Gastrocnemius medialis (tissue), 4 donors: ENCODE results near the gene CNIH3. TPM values are rescaled to one million over a fixed set of nuclear protein-coding genes. Genes with fewer than 3 reads are reported as not detected.

Source experiments
- ATAC-seq, 2 donors: fragments of 150-250 bp; one replicate each; pipeline ENCODE4 v1.9.1; 2016
- DNase-seq, 2 donors: peaks; one replicate each; pipeline ENCODE4 v3.0.0-alpha.2; 2019
- H3K27ac ChIP-seq, 4 donors: fragments of 200-600 bp; sonication (generic); 1 replicate in 1 of 4; 2 replicates in 3 of 4; pipeline ENCODE4 v1.5.1; 2016 to 2018; ENCODE audit warnings: mild to moderate bottlenecking in 2 of 4, moderate library complexity in 1 of 4
- H3K27me3 ChIP-seq, 3 donors: fragments of 200-600 bp; sonication (generic) in 2 of 3; 1 replicate in 1 of 3; 2 replicates in 2 of 3; pipeline versions ENCODE4 v1.5.1 to v1.6.0; 2016 to 2019; ENCODE audit warnings: mild to moderate bottlenecking in 1 of 3, moderate library complexity in 1 of 3
- H3K36me3 ChIP-seq, 2 donors: fragments of 200-600 bp; sonication (generic) in 1 of 2; one replicate each; pipeline ENCODE4 v1.5.1; 2017 to 2018
- H3K4me1 ChIP-seq, 2 donors: fragments of 200-600 bp; sonication (generic) in 1 of 2; one replicate each; pipeline ENCODE4 v1.5.1; 2016 to 2017; ENCODE audit warnings: mild to moderate bottlenecking in 2 of 2
- H3K4me3 ChIP-seq, 4 donors: fragments of 200-600 bp; sonication (generic) in 3 of 4; 1 replicate in 1 of 4; 2 replicates in 3 of 4; pipeline ENCODE4 v1.5.1; 2016 to 2019; ENCODE audit warnings: mild to moderate bottlenecking in 2 of 4
- H3K9me3 ChIP-seq, 3 donors: fragments of 200-600 bp; sonication (generic) in 2 of 3; 1 replicate in 1 of 3; 2 replicates in 2 of 3; pipeline ENCODE4 v1.5.1; 2016 to 2019
- POLR2A ChIP-seq, 2 donors: fragments of 450-650 bp; IDR thresholded peaks; one replicate each; pipeline ENCODE4 v1.6.1; 2017; ENCODE audit warnings: antibody characterized with exemption in 2 of 2, mild to moderate bottlenecking in 2 of 2, moderate library complexity in 2 of 2
- in situ Hi-C, 4 donors: fragments of 200-750 bp; cut with MboI; loops; one replicate each; pipeline versions ENCODE4 v1.15.0 to v1.8.0; 2017; ENCODE audit warnings: low sequenced_read_pairs in 4 of 4
- intact Hi-C: fragments of 100-400 bp; cut with DNase I; formaldehyde crosslinking; loops from one replicate; pipeline ENCODE4 v1.15.1; 2023; ENCODE audit warnings: low total_unique reads
- total RNA-seq, 4 donors: library from RNA; depleted of rRNA; stranded (reverse); fragments of >200 nt; gene quantifications; one replicate each; pipeline versions ENCODE4 v1.1.0 to v1.2.3, GENCODE V29; 2016
- TF ChIP-seq, protein P1 (sequence below), 5 experiments: fragments of 450-650 bp in 3 of 5; fragments of 200-600 bp in 2 of 5; sonication (generic) in 2 of 5; IDR thresholded peaks in 4 of 5; conservative IDR thresholded peaks in 1 of 5; 1 replicate in 4 of 5; 2 replicates in 1 of 5; pipeline ENCODE4 v1.5.1; 2016 to 2019; ENCODE audit warnings: antibody characterized with exemption in 5 of 5, mild to moderate bottlenecking in 3 of 5, moderate library complexity in 3 of 5

The CNIH3 gene
- total RNA-seq, 4 donors from 2014 or later, result 0.95 to 1.6 (median 1.5) TPM; not detected in 1

DNA sequence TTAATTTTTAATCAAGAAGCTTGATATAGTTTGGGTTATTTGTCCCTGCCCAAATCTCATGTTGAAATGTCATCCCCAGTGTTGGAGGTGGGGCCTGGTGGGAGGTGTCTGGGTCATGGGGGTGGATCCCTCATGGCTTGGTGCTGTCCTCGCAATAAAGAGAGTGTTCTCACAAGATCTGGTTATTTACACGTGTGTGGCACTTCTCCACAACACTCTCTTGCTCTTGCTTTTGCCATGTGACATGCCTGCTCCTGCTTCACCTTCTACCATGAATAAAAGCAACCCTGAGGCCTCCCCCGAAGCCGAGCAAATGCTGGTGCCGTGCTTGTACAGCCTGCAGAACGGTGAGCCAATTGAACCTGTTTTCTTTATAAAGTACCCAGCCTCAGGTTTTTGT is 2.6 kb upstream of the CNIH3 start:
- no peak for DNase-seq
- peaks cover 18 to 21% of the 10 kb centered on the region in 2 donors for H3K4me1 ChIP-seq
- TF ChIP-seq, protein P1, sequence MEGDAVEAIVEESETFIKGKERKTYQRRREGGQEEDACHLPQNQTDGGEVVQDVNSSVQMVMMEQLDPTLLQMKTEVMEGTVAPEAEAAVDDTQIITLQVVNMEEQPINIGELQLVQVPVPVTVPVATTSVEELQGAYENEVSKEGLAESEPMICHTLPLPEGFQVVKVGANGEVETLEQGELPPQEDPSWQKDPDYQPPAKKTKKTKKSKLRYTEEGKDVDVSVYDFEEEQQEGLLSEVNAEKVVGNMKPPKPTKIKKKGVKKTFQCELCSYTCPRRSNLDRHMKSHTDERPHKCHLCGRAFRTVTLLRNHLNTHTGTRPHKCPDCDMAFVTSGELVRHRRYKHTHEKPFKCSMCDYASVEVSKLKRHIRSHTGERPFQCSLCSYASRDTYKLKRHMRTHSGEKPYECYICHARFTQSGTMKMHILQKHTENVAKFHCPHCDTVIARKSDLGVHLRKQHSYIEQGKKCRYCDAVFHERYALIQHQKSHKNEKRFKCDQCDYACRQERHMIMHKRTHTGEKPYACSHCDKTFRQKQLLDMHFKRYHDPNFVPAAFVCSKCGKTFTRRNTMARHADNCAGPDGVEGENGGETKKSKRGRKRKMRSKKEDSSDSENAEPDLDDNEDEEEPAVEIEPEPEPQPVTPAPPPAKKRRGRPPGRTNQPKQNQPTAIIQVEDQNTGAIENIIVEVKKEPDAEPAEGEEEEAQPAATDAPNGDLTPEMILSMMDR (IDR thresholded peaks at IDR 0.05 in 4 of 5, conservative IDR thresholded peaks at IDR 0.05 in 1 of 5), result no peak
- TF ChIP-seq POLR2A (IDR thresholded peaks at IDR 0.05), result no peak
- no peaks in the 10 kb centered on the region for H3K9me3 ChIP-seq
- no peak for ATAC-seq
- no peaks in the 10 kb centered on the region for H3K36me3 ChIP-seq
- peaks cover 18 to 27% (median 22%) of the 10 kb centered on the region in 3 donors for H3K27me3 ChIP-seq
- no peak overlapping the region for H3K27ac ChIP-seq
- no peak overlapping the region for H3K4me3 ChIP-seq
- in situ Hi-C loops, result no loop called here
- intact Hi-C loops, result no loop called here

DNA sequence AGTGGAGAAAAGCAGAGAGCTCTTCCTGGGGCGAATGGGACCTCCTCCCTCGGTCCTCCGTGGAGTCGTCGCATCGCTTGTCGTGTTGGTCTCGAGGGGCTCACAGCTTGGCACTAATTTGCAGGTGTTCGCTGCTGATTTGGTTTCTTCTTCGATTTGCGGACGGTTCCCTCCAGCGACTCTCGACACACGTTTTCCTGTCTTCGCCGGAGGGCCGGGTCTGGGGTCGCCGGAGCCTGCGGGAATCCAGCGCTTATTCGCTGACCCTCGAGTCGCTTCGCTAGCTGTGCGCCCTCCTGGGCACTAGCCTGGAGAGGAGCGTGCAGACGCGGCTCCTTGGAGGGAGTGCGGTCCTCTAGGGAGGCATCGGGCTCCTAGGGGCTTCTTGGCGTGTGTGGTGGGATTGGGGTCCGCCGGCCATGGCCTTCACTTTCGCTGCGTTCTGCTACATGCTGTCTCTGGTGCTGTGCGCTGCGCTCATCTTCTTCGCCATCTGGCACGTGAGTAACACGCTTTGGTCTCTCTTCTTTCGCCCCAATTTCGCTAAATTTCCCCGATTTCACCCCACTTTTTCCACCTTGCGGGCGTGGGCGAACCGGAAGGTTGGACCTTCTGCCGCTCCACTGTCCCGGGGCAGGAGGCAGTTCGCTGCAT is 766 bp downstream of the CNIH3 start:
- H3K4me1 ChIP-seq, result peaks cover 12 to 18% of the 10 kb centered on the region in 2 donors
- no peak overlapping the region for H3K27ac ChIP-seq
- no peak for TF ChIP-seq POLR2A (IDR thresholded peaks at IDR 0.05)
- TF ChIP-seq, protein P1 (IDR thresholded peaks at IDR 0.05 in 4 of 5, conservative IDR thresholded peaks at IDR 0.05 in 1 of 5), result no peak
- peaks cover 34 to 44% (median 39%) of the 10 kb centered on the region in 3 donors for H3K27me3 ChIP-seq
- no peak for ATAC-seq
- intact Hi-C loops, result loop anchor here (2.0 to 5.0 kb wide), 2 partner anchors 52 to 115 kb away; no protein-coding TSS in a partner anchor
- in situ Hi-C loops, result no loop called here
- H3K36me3 ChIP-seq, result no peaks in the 10 kb centered on the region
- H3K4me3 ChIP-seq, result peak overlapping the region; percentile 58 to 65 (median 64)
- no peaks in the 10 kb centered on the region for H3K9me3 ChIP-seq
- no peak for DNase-seq

DNA sequence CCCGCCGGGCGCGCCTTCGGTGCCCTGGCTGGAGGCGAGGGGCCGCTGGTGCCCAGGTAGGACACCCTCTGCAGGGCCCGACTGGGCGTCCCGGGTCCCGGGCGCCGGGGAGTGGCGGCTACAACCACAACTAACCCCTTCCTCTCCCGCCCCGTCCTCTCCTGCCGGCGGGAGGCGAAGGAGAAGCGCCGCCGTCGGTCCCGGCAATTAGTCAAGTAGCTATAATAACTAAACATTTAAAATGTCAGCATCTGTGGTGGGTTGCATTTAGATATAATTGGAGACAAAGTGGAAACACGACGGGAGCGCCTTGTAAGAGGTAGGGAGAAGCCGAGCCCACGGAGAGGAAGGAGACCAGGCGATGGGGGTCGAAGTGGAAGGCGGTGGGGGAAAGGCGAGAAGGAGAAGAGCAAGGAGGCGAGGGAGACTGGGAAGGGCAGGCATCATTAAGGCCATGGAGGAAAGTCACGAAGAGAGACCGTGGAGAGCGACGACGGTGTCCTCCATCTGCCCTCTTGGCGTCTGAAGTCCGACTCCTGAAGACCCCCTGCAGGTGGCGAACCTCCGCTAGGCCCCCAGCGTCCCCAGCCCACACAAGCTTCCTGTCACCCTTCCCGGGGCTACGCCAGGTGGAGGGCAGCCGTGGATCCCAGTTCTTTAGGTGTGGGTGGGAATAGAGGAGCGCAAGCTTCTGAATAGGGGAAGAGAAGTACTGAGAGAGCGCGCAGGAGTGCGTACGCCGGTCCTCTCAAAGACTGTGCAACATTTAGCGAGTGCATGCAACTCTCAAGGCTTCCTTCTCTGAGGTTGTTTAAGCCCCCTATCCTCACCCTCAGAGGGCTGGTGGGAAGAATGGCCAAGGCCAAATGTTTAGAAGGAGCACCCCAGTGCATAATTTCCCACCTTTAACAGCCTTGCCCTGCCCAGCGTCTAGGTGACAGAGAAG is 1.6 kb downstream of the CNIH3 start:
- Histone ChIP-seq H3K36me3 (no peaks in the 10 kb centered on the region), H3K9me3 (no peaks in the 10 kb centered on the region), H3K4me3 (peak overlapping the region; percentile 58 to 65 (median 64)), H3K27ac (no peak overlapping the region), H3K4me1 (peaks cover 12 to 18% of the 10 kb centered on the region in 2 donors), H3K27me3 (peaks cover 34 to 44% (median 39%) of the 10 kb centered on the region in 3 donors)
- ATAC-seq (no peak), DNase-seq (no peak)
- TF ChIP-seq, protein P1 (IDR thresholded peaks at IDR 0.05 in 4 of 5, conservative IDR thresholded peaks at IDR 0.05 in 1 of 5), result no peak
- TF ChIP-seq POLR2A (IDR thresholded peaks at IDR 0.05), result no peak
- intact Hi-C loops, result loop anchor here (2.0 to 5.0 kb wide), 2 partner anchors 53 to 115 kb away; no protein-coding TSS in a partner anchor
- in situ Hi-C loops, result no loop called here

DNA sequence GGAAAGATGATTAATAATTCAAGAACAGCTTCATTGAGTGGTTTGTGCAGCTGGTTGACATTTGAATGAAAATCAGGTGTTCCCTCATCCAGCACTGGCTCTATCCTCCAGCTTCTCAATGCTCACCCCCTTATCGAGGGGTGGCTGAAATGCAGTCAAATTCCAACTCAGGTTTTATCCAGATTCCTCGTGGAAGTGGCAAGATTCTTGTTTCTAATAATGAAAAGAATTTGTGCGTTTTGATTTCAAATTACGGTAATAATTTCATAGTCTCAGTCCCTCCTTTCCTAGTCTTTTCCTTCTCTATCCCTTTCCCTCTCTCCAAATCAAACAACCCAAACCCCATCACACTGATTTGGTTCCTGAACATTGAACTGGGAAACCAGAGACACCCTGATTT is 3.1 kb downstream of the CNIH3 start:
- in situ Hi-C loops (no loop called here), intact Hi-C loops (loop anchor here (5.0 kb wide), 1 partner anchor 117 kb away; no protein-coding TSS in a partner anchor)
- Histone ChIP-seq H3K27ac (no peak overlapping the region), H3K4me3 (no peak overlapping the region), H3K9me3 (no peaks in the 10 kb centered on the region), H3K4me1 (peaks cover 12 to 18% of the 10 kb centered on the region in 2 donors), H3K36me3 (no peaks in the 10 kb centered on the region), H3K27me3 (peaks cover 34 to 44% (median 39%) of the 10 kb centered on the region in 3 donors)
- DNase-seq, result no peak
- no peak for TF ChIP-seq POLR2A (IDR thresholded peaks at IDR 0.05)
- TF ChIP-seq, protein P1 (IDR thresholded peaks at IDR 0.05 in 4 of 5, conservative IDR thresholded peaks at IDR 0.05 in 1 of 5), result no peak
- no peak for ATAC-seq
